Body of pancreas (tissue), 4 donors: Measurements from ENCODE around the gene PGS1.

ENCODE experiments used
- CTCF ChIP-seq, 7 experiments: fragments of 450-650 bp in 4 of 7; fragments of 200-600 bp in 3 of 7; sonication (generic) in 3 of 7; IDR thresholded peaks; one replicate each; pipeline ENCODE4 v1.5.1; 2016 to 2019; ENCODE audit warnings: antibody characterized with exemption in 7 of 7
- POLR2A ChIP-seq, 3 donors: fragments of 450-650 bp; IDR thresholded peaks; one replicate each; pipeline ENCODE4 v1.6.1; 2016; ENCODE audit warnings: antibody characterized with exemption in 3 of 3, mild to moderate bottlenecking in 2 of 3

GRCh38 chr17:78391843-78392242 is 13.4 kb downstream of the PGS1 start:
- TF ChIP-seq CTCF (IDR thresholded peaks at IDR 0.05) (no peak), POLR2A (IDR thresholded peaks at IDR 0.05) (no peak)
